Colon (tissue), 2 donors: Measurements from ENCODE around the gene LYPD4.

Source experiments
- FAIRE-seq: peaks from 2 replicates; lab custom pipeline; 2012; peaks lifted over from hg19 to GRCh38; lab: Jason Lieb, UNC
- donor health status: control.
- donor health status: control.

The LYPD4 gene

DNA sequence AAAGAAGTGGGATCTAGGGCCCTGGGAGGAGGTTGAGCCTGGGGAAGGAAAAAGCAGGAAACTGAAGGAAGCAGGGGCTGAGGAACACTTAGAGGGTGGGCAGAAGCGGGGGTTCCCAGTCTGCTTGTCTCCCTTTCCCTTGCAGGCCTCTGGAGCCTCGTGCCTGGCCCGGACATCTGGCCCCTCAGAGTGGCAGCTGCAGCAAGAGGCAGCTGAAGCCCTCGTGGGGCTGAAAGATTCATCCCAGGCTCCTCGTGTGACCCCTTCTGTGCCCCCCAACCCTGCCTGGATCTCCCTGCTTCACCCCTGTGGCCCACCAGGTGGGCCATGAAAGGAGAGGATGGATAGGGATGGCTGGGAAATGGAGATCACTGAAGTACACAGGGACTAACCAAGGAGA lies 5.9 kb upstream of the LYPD4 start:
- FAIRE-seq = no peak

DNA sequence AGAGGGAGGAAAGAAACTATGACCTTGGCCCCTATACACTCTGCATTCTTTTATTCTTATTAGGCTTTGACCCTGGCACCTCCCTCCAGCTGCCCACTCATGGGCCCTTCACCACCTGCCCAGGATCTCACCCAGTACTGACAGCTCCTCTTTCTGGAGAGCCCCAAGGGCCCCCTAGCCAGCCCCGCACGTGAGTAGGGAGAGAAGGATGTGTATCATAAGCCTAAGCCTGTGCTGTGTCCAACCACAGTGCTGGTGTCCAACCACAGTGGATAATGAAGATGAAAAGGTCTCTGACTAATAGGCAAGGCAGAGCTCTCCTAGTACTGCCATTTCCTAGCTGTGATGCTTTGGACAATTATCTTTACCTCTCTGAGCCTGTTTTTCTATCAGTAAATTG lies 4.6 kb upstream of the LYPD4 start:
- FAIRE-seq = no peak

GRCh38 chr19:41848666-41849065 lies 4.2 kb upstream of the LYPD4 start:
- FAIRE-seq = no peak

DNA sequence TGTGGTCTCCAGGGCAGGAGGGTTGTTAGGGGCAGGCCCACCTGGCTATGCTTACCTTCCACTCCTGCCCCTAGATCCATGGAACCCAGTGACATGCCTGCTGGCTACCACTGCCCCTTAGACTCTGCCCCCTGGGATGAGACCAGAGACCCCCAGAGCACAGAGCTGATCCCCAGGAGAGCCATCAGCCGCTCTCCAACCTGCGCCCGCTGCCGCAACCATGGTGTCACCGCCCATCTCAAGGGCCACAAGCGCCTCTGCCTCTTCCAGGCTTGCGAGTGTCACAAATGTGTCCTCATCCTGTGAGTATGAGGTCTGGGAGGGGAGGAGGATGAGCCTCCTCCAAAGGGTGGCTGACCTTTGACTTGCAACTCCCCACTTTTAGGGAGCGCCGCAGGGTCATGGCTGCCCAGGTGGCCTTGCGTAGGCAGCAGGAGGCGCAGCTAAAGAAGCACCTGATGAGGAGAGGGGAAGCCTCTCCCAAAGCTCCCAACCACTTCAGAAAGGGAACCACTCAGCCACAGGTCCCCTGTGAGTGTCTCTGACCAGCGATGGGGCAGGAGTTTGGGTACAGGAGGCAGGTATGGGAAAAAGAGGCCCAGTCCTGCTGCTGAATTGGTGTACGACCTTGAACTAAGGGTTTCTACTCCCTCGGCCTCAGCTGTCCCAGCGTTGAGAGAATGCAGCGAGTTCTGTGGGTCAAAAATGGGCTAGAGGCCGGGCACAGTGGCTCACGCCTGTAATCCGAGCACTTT lies 3.0 kb upstream of the LYPD4 start:
- no peak for FAIRE-seq

DNA sequence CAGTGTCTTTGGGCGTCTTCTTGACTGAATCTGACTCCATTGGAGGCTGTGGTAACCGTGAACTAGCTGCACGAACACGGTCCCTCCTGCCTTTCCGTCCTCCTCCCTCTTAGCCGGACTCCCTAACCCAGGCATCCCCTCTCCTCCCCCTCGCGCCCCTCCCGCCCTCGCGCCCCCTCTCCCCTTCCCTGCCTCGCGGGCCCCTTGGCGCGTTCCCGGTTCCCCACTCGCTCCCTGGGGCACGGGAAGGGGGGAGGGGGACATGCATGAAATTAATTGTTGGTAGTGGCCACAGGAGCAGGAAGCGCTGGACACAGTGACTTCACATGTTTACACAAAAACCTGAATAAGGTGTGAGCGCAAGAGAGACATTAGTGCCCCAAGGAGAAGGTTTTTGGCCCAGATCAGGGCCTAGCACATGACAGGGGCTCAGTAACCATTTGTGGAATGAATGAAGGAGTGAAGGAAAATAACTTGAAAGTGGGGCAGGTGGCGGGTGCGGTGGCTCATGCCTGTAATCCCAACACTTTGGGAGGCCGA lies 638 bp upstream of the LYPD4 start:
- FAIRE-seq = no peak

- no peak for FAIRE-seq
Observed at GRCh38 chr19:41845001-41845050, 343 bp upstream of the LYPD4 start, which contains the start of gene DMRTC2. Gene DMRTC2 (plus strand): TSS chr19:41845042. CDS start chr19:41847429, 2,387 bp downstream.

- no peak for FAIRE-seq
Observed at GRCh38 chr19:41843371-41843770, 1.1 kb downstream of the LYPD4 start.

- FAIRE-seq = no peak
Observed at GRCh38 chr19:41839211-41839610, 5.3 kb downstream of the LYPD4 start.

DNA sequence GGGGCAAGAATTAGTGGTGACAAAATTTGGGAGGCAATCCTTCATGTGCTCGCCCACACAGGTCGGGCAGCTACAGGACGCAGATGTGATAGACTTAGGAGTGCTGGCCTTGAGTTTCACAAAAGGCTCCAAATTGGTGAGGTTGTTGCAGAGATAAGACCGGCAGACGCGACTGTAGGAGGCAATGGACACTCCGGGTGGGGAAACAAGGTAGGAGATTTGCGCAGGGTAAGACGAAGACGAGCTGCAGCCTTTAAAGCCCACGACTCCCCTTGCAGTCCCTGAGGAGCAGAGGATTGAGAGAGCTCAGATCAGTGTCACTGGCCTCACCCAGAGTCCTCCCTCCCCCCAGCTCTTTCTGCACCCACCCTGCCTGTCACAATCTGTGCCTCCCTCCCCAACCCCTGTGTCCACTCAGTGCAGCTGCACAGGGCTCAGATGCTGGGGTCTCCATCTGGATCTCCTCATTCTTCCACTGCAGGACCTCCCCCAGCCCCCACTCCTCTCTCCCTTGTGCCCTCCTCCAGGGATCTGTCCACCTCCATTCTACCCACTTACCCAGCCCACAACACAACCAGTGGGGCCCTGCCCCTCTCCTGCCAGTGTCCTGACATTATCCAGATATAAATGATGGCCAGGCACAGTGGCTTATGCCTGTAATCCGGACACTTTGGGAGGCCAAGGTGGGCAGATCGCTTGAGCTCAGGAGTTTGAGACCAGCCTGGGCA lies 6.3 kb downstream of the LYPD4 start:
- FAIRE-seq = no peak

- FAIRE-seq = no peak
Observed at GRCh38 chr19:41821003-41821735, 23.3 kb downstream of the LYPD4 start.

- no peak for FAIRE-seq
Observed at GRCh38 chr19:41816761-41817160, 27.7 kb downstream of the LYPD4 start.

- FAIRE-seq = no peak
Observed at GRCh38 chr19:41815301-41815700, 29.2 kb downstream of the LYPD4 start.

- FAIRE-seq = no peak
Observed at GRCh38 chr19:41813911-41814310, 30.6 kb downstream of the LYPD4 start.

- FAIRE-seq = no peak
Observed at GRCh38 chr19:41811981-41812380, 32.5 kb downstream of the LYPD4 start.

GRCh38 chr19:41811036-41811435 lies 33.4 kb downstream of the LYPD4 start:
- no peak for FAIRE-seq

DNA sequence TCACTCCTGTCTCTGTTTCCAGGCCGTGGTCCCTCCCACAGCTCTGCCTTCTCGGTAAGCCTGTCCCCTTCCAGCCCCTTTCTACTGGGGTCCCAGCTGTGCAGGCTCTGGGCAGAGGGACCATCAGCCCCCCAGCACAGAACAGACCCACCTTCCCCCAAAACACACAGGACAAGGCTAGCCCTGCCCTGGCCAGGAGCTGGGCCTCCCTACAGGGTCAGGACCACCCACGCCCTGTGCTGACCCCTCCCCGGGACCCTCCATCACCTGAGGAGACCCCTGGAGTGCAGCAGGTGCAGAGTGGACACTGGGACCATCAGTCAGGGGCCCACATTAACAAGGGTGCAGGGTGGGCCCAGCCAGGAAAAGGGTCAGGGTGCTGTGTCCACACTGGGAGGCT lies 34.2 kb downstream of the LYPD4 start:
- FAIRE-seq = no peak

GRCh38 chr19:41808663-41809566 lies 35.6 kb downstream of the LYPD4 start:
- no peak for FAIRE-seq

DNA sequence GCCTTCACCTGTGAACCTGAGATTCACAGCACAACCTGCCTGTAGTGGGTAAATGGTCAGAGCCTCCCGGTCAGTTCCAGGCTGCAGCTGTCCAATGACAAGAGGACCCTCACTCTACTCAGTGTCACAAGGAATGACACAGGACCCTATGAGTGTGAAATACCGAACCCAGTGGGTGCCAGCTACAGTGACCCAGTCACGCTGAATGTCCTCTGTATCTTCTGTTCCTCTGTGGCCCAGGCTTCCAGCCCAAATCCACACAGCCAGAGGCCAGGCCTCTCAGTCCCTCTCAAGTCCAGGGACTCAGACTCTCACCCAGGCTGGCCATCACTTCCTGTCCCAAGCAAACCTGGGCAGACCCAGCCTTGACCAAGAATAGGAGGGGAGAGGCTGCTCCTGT lies 37.3 kb downstream of the LYPD4 start:
- FAIRE-seq = no peak

- FAIRE-seq = no peak
Observed at GRCh38 chr19:41804336-41804735, 40.1 kb downstream of the LYPD4 start.

DNA sequence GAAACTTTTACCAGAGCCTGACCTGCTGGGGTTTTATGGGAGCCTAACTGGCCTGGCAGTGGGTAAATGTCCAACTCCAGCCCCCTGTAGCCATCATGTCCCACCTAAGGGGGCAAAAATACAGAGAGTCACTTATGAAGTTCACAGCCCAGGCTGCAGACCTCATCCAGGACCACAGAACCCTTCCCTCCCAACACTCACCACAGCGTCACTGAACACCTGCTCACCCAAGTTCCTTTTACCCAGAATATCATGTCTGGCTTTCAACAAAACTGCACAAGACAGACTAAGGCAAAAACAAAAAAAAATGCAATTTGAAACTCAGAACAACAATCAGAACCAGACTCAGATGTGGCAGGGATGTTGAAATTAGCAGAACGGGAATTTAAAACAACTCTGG lies 41.7 kb downstream of the LYPD4 start:
- FAIRE-seq = no peak

DNA sequence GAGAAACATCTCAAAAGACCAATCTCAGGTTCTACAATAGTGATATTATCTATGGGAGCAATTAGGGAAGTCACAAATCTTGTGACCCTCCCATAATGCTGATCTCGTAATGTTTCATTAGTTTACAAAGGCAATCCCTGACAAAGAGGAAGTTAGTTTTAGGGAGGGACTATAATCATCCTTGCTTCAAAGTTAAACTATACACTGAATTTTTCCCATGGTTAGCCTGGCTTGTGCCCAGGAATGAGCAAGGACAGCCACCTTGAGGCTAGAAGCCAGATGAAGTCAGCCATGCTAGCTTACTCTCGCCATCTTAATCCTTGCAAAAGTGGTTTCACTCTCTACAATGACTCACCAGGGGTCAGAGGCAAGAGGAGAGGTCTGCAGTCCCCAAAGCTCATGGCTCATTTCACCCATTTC lies 42.7 kb downstream of the LYPD4 start:
- FAIRE-seq = no peak

- no peak for FAIRE-seq
Observed at GRCh38 chr19:41801031-41801430, 43.5 kb downstream of the LYPD4 start.
